SW480 (cell line): ENCODE results near the gene ELF1.
"Not testable (repeated sequence)": the region's sequence is repeated elsewhere in the genome, so short reads cannot be mapped to it uniquely, and the experiment has no call there.

Experiments
- DNase-seq: peaks from one replicate; pipeline ENCODE4 v3.0.0-alpha.2; 2016; ENCODE audit warnings: low spot score

Gene ELF1

GRCh38 chr13:40933508-40934204, 85.5 kb downstream of the ELF1 start:
- DNase-seq = no peak

GRCh38 chr13:40932252-40932651, 86.9 kb downstream of the ELF1 start:
- DNase-seq = no peak

GRCh38 chr13:40931719-40932118, 87.4 kb downstream of the ELF1 start:
- no peak for DNase-seq

GRCh38 chr13:40929883-40930282, 89.2 kb downstream of the ELF1 start:
- DNase-seq = not testable (repeated sequence)

GRCh38 chr13:40928980-40929379, 90.1 kb downstream of the ELF1 start:
- DNase-seq = no peak

GRCh38 chr13:40927929-40928328, 91.2 kb downstream of the ELF1 start:
- DNase-seq = no peak

GRCh38 chr13:40923867-40924266, 95.2 kb downstream of the ELF1 start:
- DNase-seq = no peak

- DNase-seq = no peak
Measured at GRCh38 chr13:40922437-40923040, 96.6 kb downstream of the ELF1 start.

GRCh38 chr13:40920826-40921225, 98.3 kb downstream of the ELF1 start:
- no peak for DNase-seq

GRCh38 chr13:40919901-40920300, 99.2 kb downstream of the ELF1 start:
- DNase-seq = not testable (repeated sequence)

GRCh38 chr13:40916207-40916998, 102.7 kb downstream of the ELF1 start:
- DNase-seq = no peak

- DNase-seq = not testable (repeated sequence)
Measured at GRCh38 chr13:40914863-40915262, 104.3 kb downstream of the ELF1 start.

- no peak for DNase-seq
Measured at GRCh38 chr13:40911341-40911740, 107.8 kb downstream of the ELF1 start.

- DNase-seq = no peak
Measured at GRCh38 chr13:40910324-40911050, 108.6 kb downstream of the ELF1 start.

- DNase-seq = not testable (repeated sequence)
Measured at GRCh38 chr13:40909541-40910200, 109.4 kb downstream of the ELF1 start.

- DNase-seq = no peak
Measured at GRCh38 chr13:40908546-40908945, 110.6 kb downstream of the ELF1 start.

- DNase-seq = not testable (repeated sequence)
Measured at GRCh38 chr13:40901032-40901431, 118.1 kb downstream of the ELF1 start.

GRCh38 chr13:40900568-40900967, 118.5 kb downstream of the ELF1 start:
- DNase-seq = not testable (repeated sequence)

GRCh38 chr13:40897053-40897452, 122.1 kb downstream of the ELF1 start:
- DNase-seq = no peak

- DNase-seq = peak; percentile 83
Measured at GRCh38 chr13:40895227-40896184, 123.6 kb downstream of the ELF1 start.

GRCh38 chr13:40893573-40893972, 125.5 kb downstream of the ELF1 start:
- not testable (repeated sequence) for DNase-seq
